ENCODE results near the gene PTGR3.
"Not testable (repeated sequence)": the region's sequence is repeated elsewhere in the genome, so short reads cannot be mapped to it uniquely, and the experiment has no call there.

Gene PTGR3

DNA sequence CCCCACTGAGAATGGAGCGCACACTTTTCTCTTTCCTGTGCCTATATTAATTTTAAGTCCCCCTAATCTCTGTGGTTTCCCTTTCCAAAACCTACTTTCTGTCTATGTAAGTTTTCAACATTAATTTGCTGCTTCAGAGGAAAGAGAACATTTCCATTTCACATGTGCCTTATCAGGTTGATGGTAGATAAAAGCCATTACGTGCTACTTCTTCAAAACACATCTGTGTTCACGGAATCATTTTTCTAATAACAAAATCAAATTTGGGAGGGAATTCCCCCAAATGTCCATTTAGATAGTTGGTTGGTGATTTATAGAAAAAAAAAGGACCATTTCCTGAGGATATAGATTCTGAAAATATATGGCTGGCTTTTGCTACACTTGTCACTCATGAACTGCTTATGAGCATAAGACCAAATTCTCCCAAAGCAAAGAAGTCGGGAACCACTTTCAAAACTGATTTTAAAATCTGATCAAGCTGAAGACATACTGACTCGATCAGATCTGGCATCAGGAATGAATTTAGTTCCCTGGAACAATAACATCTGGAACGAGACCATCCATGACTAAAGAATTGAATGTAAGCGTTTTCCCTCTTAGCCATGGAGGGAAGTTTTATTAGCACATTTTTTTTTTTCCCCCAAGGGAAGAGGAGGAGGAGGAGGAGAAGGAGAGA is 8.2 kb downstream of the PTGR3 start:
- no peak for DNase-seq

DNA sequence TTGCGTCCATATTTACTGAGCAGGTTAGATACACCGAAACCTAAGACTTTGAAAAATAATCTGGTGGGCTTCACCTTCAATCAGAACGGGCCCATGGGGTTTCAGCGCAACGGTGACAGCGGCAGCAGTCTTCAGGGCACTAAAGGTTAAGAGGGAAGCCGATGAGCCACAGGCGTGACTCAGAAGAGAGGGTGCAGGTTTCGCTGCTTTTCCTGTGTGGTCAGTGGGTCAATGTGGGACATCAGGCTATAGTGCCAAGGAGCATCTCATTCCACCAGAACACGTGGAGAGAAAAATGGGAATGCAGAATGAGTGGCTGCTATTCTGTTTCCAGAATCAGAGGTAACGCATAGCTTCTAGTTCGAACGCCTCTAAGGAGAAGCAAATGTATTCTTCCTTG is 8.9 kb downstream of the PTGR3 start:
- DNase-seq = no peak

- DNase-seq = no peak
These were observed 9.6 kb downstream of the PTGR3 start for GRCh38 chr18:75199327-75199726.

GRCh38 chr18:75198036-75198435 is 10.9 kb downstream of the PTGR3 start:
- no peak for DNase-seq

GRCh38 chr18:75192899-75193298 is 16.0 kb downstream of the PTGR3 start:
- no peak for DNase-seq

- no peak for DNase-seq
These were observed 19.2 kb downstream of the PTGR3 start for GRCh38 chr18:75189696-75190095.

DNA sequence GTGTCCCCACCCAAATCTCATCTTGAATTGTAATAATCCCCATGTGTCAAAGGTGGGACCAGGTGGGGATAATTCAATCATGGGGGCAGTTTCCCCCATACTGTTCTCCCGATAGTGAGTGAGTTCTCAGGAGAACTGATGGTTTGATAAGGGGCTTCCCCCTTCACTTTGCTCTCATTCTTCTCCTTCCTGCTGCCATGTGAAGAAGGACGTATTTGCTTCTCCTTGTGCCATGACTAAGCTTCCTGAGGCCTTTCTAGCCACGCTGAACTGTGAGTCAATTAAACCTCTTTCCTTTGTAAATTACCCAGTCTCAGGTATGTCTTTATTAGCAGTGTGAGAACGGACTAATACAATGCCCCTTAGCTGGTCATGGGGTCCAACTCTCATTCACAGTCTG is 21.2 kb downstream of the PTGR3 start:
- DNase-seq = not testable (repeated sequence)

- DNase-seq = no peak
These were observed 23.5 kb downstream of the PTGR3 start for GRCh38 chr18:75185460-75185859.

GRCh38 chr18:75183973-75184493 is 24.9 kb downstream of the PTGR3 start:
- DNase-seq = no peak

DNA sequence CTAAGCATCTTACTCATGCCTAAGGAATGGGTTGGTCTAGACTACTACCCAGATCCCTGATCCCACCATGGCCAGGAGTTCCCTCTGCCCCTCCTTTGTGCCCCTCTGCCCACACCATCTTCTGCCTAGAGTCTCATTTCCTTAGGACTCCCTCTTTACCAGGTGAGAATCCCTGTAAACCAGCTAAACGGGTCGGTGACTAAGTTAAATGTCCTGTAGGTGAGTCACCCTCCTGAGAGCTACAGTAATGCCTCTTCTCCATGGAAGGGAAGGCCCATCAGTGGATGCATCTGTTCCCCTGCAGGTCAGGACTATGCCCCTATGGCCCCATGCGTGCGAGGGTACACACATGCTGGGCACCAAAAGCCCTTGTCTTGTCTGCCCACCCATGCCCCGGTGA is 25.4 kb downstream of the PTGR3 start:
- DNase-seq = no peak

DNA sequence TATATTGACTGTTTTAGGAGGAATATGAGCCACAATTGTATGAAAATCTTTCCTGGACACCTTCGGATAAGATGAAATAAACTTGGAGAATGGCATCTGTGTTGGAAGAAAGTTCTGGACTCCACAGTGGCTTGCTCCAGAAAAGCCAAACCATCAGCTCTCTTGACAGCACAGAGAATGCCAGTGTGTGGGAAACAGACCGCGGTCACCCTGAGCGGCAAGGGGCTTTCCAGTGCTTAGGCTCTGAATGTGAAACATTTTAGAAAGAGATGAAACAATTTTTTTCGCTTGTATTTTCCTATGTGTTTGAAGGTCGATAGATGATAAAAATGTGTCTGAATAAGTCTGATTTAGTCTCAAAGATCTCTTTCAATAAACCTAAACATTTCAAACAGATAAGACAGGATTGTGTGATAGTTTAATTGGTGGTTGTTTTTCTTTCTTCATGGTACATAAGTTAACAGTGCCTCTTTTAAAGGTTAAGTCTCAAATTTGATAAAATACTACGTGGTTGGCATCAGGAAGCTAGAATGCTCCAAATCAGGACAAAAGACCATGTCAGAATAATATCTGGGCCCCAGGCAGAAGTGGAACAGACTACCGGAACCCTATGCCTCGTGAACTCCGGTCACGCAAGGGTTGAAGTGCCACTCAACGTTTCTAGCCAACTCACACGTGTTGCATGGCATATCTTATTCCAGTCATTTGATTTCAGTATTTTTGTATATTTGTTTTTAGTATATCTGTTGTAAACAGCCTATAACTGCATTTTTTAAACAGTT is 28.9 kb downstream of the PTGR3 start:
- DNase-seq = no peak

GRCh38 chr18:75178376-75178775 is 30.6 kb downstream of the PTGR3 start:
- no peak for DNase-seq

GRCh38 chr18:75176849-75177248 is 32.1 kb downstream of the PTGR3 start:
- no peak for DNase-seq

- DNase-seq = no peak
These were observed 35.2 kb downstream of the PTGR3 start for GRCh38 chr18:75173738-75174137.

- no peak for DNase-seq
These were observed 35.9 kb downstream of the PTGR3 start for GRCh38 chr18:75173125-75173432.

- no peak for DNase-seq
These were observed 36.4 kb downstream of the PTGR3 start for GRCh38 chr18:75172299-75173124.

DNA sequence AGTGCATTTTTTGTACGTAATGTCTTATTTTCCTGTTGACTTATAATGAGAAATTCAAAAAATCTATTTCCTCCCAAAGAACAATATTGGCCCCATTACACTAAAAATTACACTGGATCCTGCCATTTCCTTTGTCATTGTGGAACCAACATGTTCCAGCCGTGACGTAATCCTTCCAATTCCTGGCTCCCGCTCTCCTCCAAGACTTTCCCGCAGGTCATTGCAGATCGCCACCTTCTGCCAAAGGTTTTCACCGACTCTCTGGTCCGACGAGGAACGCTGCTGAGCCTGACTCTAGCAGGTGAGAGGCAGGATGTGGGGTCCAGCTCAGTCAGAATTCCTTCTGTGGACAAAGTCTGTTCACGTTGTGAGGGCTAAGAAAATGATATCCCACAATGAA is 38.0 kb downstream of the PTGR3 start:
- DNase-seq = no peak

- no peak for DNase-seq
These were observed 38.7 kb downstream of the PTGR3 start for GRCh38 chr18:75170022-75170789.

DNA sequence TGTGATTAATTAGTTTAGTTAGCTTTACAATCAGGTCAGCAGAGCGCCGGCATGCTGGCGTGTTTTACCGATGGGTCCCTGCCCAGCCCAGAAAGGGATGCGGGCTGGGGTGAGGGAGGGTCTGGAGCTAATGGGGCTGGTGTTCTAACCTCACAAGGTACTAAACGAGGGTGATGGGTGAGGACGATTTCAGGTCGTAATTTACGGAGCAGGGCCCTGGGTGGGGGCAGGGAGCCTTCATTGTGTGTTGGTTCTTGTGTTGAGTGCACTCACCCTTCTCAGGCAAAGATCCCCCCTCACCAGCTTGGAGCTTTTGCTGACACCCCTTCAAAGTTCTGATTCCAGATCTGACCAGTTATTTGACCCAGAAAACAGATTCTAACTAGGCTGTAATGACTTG is 39.5 kb downstream of the PTGR3 start:
- DNase-seq = no peak

DNA sequence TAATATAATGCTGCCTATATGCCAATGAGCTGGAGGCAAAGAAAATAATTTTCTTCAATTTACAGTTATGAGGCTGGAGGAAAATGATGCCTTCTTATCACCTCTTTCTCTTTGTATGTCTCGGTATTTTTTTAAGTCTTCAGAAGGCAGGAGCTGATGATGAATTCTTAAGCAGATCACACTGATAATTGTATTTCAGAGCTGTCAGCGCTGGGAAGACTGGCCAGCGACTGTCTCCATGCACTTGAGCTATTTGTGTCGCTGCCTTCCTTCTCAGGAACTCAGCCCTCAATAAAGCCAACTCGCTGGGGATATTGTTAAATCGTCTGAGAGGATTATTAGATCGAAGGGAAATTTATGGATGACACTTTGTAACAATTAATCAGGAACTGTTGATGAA is 40.3 kb downstream of the PTGR3 start:
- DNase-seq = no peak

GRCh38 chr18:75167759-75168618 is 41.0 kb downstream of the PTGR3 start:
- no peak for DNase-seq

DNA sequence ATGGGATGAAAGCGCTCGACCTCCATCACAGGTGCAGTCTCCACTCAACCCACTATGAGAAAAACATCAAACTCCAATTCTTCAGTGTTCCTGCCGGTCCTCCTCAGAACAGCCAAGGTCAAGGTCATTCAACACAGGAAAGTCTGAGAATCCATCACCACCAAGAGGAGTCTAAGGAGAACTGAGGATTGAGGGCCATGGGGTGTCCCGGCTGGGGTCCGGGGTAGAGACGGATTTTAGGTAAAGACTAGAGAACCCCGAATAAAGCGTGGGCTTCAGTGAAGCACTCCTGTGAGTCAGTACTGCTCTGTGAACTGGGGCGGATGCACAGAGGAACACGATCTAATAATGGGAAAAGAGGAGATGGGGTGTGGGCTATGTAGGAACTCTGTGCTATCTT is 41.8 kb downstream of the PTGR3 start:
- no peak for DNase-seq

Data from NCI-H526 treated with DMSO at 0.1 percent for 48 hours (cell line).